ENCODE results near the gene CD48.

Gene CD48

DNA sequence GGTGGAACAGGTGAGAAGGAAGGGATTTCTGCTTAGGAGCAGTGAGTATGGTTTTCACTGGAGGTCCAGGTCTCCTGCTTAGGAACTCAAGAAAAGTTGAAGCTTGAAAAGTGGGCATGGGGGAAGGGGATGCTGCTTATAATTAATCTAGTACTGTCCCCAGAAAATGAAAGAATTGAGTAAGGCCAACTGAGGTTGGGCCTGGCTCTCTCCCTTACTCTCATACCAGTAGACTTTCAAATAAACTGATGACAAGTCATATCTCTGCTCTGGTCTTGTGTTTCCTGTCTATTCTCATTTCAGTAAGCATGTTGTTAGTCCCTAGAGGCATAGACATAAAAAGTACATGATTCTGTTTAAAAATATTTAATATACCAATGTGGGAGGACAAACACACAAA is 26.4 kb downstream of the CD48 start:
- TF ChIP-seq, protein P1, sequence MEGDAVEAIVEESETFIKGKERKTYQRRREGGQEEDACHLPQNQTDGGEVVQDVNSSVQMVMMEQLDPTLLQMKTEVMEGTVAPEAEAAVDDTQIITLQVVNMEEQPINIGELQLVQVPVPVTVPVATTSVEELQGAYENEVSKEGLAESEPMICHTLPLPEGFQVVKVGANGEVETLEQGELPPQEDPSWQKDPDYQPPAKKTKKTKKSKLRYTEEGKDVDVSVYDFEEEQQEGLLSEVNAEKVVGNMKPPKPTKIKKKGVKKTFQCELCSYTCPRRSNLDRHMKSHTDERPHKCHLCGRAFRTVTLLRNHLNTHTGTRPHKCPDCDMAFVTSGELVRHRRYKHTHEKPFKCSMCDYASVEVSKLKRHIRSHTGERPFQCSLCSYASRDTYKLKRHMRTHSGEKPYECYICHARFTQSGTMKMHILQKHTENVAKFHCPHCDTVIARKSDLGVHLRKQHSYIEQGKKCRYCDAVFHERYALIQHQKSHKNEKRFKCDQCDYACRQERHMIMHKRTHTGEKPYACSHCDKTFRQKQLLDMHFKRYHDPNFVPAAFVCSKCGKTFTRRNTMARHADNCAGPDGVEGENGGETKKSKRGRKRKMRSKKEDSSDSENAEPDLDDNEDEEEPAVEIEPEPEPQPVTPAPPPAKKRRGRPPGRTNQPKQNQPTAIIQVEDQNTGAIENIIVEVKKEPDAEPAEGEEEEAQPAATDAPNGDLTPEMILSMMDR (IDR thresholded peaks at IDR 0.05): no peak
- Histone ChIP-seq H3K4me3 (no peak overlapping the region), H3K27ac (no peak overlapping the region)
- no peak for DNase-seq (ENCODE audit: low spot score)

DNA sequence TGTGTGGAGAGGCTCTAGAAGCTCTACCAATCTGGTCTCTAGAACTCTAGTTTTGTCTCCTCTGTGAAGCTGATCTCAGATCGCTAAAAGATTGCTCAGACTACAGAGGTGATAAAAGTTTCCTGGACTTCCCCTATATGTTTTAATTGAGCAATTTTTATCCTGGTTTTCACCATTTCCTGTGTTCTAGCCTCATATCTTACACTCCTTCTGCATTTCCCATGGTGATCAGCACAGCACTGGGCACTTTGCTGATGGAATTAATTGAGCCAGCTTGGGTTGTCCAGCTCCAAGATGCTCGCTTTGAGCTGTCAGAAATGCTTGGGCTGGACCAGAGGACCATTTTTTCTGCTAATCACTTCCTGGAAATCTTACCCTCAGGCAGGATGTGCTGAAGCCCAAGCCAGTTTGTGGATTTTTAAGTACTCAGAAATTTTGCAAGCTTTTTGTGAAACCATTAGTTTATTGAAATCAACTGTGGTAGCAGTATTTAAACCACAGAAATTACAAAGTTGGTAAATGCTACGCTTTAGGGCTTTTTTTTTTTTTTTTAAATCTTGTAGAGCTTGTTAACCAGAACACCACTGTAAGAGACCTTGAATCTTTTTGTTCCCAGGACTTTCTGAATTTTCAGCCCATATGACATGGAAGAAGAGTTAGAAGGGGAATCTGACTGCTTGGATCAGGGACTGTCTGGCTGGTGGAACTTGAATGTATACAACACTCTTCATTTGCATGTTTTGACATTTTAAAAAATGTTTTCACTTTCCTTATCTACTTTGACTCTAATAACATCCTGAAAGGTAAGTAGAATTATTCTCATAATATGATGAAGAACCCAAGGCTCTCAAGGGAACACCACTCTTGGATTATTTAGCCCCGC is 28.4 kb downstream of the CD48 start:
- no peak overlapping the region for H3K27ac ChIP-seq
- TF ChIP-seq, protein P1 (IDR thresholded peaks at IDR 0.05): no peak
- no peak for DNase-seq (ENCODE audit: low spot score)
- H3K4me3 ChIP-seq: no peak overlapping the region

DNA sequence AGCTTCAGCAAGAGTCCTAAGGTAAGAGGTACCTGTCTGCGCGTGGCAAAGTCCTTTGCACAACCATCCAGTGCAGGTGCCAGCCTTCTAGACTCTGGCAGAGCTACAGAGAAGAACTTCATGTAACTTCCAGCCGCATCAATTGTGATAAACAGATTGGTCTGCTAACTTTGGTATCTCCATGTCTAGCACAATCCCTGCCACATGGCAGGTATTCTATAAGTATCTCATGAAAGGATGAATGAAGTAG is 29.8 kb downstream of the CD48 start:
- TF ChIP-seq, protein P1 (IDR thresholded peaks at IDR 0.05): no peak
- Histone ChIP-seq H3K27ac (no peak overlapping the region), H3K4me3 (no peak overlapping the region)
- no peak for DNase-seq (ENCODE audit: low spot score)

DNA sequence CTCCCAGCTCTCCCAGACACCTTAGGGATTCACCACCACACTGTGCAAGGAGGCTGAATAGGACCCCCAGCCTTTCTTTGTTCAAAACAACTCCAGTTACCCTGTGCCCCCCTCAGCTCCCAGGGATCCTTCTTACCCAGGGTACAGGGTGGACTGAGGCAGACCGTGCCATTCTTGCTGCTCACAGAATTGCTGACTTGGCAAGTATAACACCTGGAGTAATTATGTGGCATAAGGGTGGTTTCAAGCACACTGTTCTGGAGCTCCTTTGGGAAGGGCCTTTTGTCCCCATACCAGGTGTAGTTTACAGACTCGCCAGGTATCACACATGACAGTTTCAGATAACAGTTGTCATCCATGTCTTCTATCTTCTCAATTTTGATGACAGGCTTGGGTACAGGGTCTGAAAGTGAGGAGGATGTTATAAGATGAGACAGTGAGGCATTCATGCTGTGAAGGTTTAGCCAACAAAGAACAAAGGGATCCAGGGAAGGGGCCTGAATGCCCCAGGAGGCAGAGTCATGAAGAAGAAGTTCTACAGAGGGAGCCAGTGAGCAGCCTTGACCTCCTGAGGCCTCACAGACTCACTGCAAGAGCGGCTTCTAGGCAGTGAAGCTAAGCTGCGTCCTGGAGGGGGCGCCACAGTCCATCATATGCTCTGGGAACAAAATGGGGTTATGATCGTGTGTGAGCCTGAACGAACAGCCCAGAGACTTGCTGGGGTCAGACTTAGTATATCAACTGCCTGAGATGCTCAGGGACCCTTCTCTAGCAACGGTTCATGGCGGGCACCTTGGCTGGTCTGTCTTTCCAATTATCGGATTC is 30.3 kb downstream of the CD48 start:
- no peak overlapping the region for H3K4me3 ChIP-seq
- TF ChIP-seq, protein P1 (IDR thresholded peaks at IDR 0.05): peak; percentile 37
- H3K27ac ChIP-seq: no peak overlapping the region
- no peak for DNase-seq (ENCODE audit: low spot score)

DNA sequence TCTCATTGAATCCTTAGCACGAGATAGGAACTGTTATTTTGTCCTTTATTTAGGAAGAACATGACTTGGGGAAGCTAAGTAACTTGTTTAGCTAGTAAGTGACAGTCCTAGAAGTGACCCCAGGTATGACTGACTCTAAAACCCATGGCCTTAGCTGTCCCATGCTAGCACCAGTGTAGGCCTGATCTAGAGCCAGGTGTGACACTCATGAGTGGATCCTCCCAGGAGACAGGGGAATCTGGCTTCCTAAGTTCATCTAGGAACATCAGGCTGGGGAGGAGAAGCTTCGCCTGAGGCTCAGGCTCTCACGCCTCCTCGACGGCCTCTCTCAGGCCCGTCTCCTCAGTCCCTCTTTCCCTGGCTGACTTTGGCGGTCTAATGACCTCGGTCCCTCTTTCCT is 31.2 kb downstream of the CD48 start:
- Histone ChIP-seq H3K27ac (no peak overlapping the region), H3K4me3 (no peak overlapping the region)
- no peak for DNase-seq (ENCODE audit: low spot score)
- TF ChIP-seq, protein P1 (IDR thresholded peaks at IDR 0.05): no peak

DNA sequence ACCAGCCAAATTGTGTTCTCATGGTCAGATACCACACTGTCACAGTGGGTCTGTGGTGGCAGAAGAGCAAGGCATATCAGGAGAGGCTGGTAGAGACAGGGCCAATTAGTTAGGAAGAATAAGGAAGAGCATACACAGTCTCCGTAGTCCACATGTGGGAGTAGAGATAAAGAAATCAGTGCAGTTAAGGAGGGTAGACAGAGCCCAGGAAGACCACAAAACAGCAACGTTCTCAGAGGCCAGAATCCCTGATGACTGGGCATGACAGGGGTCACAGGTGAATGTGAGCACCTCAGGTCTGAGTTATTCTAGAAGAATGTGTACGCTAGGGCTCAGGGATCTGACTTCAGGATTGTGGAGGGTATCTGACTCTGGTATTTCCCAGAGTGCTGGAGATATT is 31.7 kb downstream of the CD48 start:
- Histone ChIP-seq H3K4me3 (no peak overlapping the region), H3K27ac (no peak overlapping the region)
- no peak for DNase-seq (ENCODE audit: low spot score)
- TF ChIP-seq, protein P1 (IDR thresholded peaks at IDR 0.05): no peak
